GM19193 (cell line): ENCODE measurements around the gene PTGER2.

ENCODE experiments used
- POLR2A ChIP-seq: IDR thresholded peaks from 4 replicates; pipeline ENCODE4 v1.6.1; 2011; ENCODE audit not compliant: insufficient read depth, insufficient read length; ENCODE audit errors: extremely low read depth

Gene PTGER2, protein sequence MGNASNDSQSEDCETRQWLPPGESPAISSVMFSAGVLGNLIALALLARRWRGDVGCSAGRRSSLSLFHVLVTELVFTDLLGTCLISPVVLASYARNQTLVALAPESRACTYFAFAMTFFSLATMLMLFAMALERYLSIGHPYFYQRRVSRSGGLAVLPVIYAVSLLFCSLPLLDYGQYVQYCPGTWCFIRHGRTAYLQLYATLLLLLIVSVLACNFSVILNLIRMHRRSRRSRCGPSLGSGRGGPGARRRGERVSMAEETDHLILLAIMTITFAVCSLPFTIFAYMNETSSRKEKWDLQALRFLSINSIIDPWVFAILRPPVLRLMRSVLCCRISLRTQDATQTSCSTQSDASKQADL

GRCh38 chr14:52313903-52314594 lies at the start of gene PTGER2:
PTGER2 (plus strand) TSS chr14:52314312; CDS start chr14:52314549, 237 bp downstream.
- no peak for TF ChIP-seq POLR2A

DNA sequence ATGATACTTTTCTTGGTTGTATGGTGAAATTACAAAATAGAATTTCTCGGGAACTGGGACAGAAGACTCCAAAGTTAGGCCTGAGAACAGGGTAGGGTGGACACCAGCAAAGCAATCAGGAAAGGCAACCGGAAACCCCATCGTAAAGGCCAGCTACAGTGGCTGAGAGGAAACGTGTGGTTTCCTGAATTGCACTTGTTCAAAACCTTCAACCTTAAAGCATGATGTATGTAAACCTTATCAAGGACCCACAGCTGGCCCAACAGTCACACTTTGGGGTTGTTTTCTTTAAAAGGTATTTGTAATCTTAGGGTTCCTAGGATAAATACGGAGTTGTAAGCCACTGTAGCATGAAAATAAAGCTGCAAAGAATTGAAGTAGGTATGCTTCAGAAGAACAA lies 48.9 kb upstream of the PTGER2 start:
- no peak for TF ChIP-seq POLR2A

DNA sequence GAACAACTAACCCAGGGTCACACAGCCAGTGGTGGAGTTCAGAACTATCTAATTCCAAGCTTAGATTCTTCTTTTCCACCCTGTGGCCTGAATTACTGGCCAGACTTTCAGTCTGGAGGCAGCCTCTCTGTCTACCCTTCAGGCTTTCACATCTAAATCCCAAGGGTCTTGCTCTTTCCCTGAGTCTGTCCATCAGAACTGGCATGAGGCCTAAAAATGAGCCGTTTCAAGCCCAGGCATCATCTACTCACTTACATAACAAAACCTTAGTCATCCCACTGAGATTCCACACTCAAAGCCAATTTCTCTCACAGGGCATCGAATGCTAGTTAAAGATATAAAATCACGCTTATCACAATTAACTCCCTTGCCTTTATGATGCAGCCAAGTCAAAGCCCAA lies 47.9 kb upstream of the PTGER2 start:
- TF ChIP-seq POLR2A = no peak

- TF ChIP-seq POLR2A = no peak
Measured at GRCh38 chr14:52266782-52267181, 47.3 kb upstream of the PTGER2 start.

- no peak for TF ChIP-seq POLR2A
Measured at GRCh38 chr14:52267501-52268278, 46.4 kb upstream of the PTGER2 start, which contains the start of gene PTGDR. PTGDR (plus strand) TSS chr14:52267698; CDS start chr14:52267815, 117 bp downstream.

DNA sequence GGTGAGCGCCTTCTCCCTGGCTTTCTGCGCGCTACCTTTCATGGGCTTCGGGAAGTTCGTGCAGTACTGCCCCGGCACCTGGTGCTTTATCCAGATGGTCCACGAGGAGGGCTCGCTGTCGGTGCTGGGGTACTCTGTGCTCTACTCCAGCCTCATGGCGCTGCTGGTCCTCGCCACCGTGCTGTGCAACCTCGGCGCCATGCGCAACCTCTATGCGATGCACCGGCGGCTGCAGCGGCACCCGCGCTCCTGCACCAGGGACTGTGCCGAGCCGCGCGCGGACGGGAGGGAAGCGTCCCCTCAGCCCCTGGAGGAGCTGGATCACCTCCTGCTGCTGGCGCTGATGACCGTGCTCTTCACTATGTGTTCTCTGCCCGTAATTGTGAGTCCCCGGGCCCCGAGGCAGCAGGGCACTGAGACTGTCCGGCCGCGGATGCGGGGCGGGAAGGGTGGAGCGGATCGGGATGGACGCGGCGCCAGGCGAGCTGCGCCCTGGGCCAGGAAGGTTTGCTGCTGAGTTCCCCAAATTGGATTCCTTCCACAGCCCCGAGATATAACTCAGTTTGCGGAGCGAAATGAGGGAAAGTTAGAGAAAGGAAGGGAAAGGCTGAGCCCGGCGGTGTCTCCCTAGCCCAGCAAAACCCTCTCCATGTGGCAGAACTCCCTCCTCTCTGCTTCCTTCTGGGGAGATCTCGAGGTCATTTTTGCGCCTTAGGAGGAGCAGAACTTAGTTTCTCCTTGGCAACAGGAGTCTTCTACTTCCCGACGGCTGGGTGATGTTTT lies 45.6 kb upstream of the PTGER2 start:
- TF ChIP-seq POLR2A = no peak

- no peak for TF ChIP-seq POLR2A
Measured at GRCh38 chr14:52269100-52269499, 45.0 kb upstream of the PTGER2 start.

DNA sequence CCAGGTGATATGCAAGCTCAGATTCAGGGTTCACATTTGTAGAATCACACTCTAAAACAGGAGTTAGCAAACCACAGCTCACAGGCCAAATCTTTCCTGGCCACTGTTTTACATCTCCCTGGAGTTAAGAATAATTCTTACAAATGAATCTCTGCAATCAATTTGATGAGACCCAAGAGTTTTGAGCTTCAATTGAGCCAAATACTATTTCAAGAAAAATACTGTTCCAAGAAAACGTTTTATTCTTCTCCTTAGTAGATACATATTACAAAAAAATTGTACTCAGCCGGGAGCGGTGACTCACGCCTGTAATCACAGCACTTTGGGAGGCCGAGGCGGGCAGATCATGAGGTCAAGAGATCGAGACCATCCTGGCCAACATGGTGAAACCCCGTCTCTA lies 44.1 kb upstream of the PTGER2 start:
- no peak for TF ChIP-seq POLR2A

DNA sequence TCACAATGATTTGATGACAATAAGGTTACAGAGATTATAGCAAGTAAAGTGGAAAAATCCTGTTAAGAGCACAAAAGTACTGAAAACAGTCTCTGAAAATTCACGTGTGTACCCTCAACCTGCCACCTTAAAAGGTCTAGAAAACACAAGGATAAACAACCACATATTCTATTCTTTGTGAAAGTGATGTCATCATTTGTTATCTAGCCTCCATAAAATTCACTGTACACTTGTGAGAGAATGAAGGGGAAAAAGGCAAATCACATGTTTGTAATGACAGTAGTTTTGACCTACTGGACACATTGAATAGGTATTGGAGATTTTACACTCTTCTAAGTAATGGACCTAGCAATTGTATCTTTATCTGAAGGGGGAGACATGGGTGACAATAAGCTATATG lies 42.6 kb upstream of the PTGER2 start:
- TF ChIP-seq POLR2A = no peak

DNA sequence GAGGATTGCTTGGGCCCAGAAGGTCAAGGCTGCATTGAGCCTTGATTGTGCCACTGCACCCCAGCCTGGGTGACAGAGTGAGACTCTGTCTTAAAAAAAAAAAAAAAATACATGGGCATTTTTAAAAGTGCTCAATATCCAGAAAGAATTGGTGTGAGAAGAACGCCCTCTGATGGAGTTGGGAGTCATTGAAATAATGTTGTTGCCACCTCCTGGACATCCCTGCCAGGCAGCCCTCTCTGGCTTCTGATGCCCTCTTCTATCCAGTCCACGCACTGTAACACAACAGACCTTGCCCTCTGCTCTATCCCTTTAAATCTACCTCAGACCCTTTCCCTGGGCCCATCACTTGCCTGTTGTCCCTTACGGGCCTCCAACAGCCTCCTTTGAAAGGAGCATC lies 41.7 kb upstream of the PTGER2 start:
- TF ChIP-seq POLR2A = no peak

DNA sequence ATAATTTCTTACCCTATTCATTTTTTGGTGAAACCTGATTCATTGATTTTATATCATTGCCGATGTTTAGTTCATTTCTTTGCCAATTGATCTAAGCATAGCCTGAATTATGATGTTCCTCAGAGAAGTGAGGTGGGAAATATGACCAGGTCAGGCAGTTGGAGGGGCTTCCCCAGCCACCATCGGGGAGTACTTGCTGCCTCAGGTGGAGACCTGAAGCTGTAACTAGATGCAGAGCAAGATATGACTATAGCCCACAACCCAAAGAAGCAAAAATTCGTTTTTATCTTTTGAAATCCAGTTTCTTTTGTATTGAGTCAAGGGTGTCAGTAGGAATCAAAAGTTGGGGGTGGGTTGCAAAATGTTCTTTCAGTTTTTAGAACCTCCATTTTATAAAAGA lies 38.7 kb upstream of the PTGER2 start:
- TF ChIP-seq POLR2A = no peak

DNA sequence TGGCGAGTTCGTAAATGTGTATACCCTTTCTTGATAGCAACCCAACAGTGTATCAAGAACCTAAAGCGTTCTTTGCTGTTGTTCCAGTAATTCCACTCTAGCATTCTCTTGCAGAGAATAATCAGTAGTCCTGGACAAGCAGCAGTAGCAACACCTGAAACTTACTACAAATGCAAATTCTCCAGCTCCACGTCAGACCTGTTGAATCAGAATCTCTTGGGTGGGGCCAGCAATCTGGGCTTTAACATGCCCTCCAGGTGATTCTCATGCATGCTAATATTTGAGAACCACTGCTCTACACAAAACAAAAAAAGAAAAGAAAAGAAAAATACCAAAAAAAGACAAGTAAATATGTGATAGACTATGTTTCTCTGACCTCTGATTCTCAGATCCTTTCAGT lies 36.6 kb upstream of the PTGER2 start:
- no peak for TF ChIP-seq POLR2A

- TF ChIP-seq POLR2A = no peak
Measured at GRCh38 chr14:52279408-52279807, 34.7 kb upstream of the PTGER2 start.

DNA sequence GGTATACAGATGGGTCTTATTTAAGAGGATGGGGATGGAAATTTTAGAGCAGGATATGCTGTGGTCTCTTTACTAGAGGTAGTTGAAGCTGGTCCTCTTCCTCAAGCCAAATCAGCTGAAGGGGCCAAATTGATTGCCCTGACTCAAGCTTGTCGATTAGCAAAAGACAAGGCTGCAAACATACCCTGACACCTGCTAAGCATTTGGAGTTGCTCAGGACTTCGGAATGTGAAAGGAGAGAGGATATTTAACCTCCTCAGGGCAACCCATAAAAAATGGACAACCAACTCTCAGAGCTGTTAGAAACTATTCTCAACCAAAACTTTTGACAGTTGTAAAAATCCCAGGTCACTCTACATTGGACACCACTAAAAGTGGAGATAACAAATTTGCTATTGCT lies 31.0 kb upstream of the PTGER2 start:
- no peak for TF ChIP-seq POLR2A
